Colonic mucosa (tissue), 4 donors: ENCODE data around the gene OOSP4A. TPM values are rescaled to one million over a fixed set of nuclear protein-coding genes. Genes with fewer than 3 reads are reported as not detected.

Experiments
- DNase-seq: peaks from one replicate; pipeline ENCODE4 v3.0.0-alpha.2; 2020
- H3K27ac ChIP-seq: fragments of 200-600 bp; one replicate; pipeline ENCODE4 v1.8.0; 2021
- H3K27me3 ChIP-seq: fragments of 200-600 bp; one replicate; pipeline ENCODE4 v1.8.0; 2021
- H3K36me3 ChIP-seq: fragments of 200-600 bp; one replicate; pipeline ENCODE4 v1.8.0; 2021
- H3K4me1 ChIP-seq: fragments of 200-600 bp; one replicate; pipeline ENCODE4 v1.8.0; 2021; ENCODE audit warnings: mild to moderate bottlenecking
- H3K4me3 ChIP-seq: fragments of 200-600 bp; one replicate; pipeline ENCODE4 v1.8.0; 2021
- H3K9ac ChIP-seq, 2 donors: one replicate each; pipeline ENCODE4 v1.7.0; 2013; ENCODE audit warnings: control low read depth in 2 of 2, low read depth in 2 of 2, low read length in 2 of 2
- H3K9me3 ChIP-seq: fragments of 200-600 bp; one replicate; pipeline ENCODE4 v1.8.0; 2021
- intact Hi-C: fragments of 100-400 bp; cut with DNase I; formaldehyde crosslinking; loops from one replicate; pipeline ENCODE4 v1.14.1; 2022
- total RNA-seq, 2 donors: library from RNA; stranded (reverse); fragmentation: NEBNext Ultra II Directional in 1 of 2; extraction: Animal tissue kit (Norgen Biotek cat#: 25700) in 1 of 2; gene quantifications; one replicate each; pipeline ENCODE4 v1.2.1, GENCODE V29; 2021
- TF ChIP-seq, protein P1 (sequence below): fragments of 200-600 bp; IDR thresholded peaks from one replicate; pipeline ENCODE4 v1.8.0; 2022; ENCODE audit warnings: antibody characterized with exemption, mild to moderate bottlenecking
- donor health status: healthy.
- donor health status: DM: no; HTN: no; CAD: no.
- donor health status: DM: no; HTN: no; CAD: no.

Gene OOSP4A
- total RNA-seq, 2 donors from 2014 or later = not detected

DNA sequence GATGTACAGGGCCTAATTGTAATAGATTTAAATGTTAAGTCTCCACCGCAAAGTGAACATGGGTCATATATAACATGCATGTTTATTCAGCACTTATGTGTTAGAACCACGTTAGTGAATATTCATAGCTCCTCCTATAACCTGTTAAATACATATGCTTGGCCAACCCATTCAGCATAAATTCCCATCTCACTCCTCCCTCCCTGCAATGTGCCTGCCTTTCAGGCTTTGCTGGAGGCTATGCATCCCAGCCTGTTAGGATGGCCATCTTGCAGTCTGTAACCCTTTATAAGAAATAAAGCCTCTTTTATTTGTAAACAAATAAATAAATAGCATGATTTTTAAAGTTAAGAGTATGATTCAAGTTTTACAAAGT is 1.7 kb upstream of the OOSP4A start:
- TF ChIP-seq, protein P1, sequence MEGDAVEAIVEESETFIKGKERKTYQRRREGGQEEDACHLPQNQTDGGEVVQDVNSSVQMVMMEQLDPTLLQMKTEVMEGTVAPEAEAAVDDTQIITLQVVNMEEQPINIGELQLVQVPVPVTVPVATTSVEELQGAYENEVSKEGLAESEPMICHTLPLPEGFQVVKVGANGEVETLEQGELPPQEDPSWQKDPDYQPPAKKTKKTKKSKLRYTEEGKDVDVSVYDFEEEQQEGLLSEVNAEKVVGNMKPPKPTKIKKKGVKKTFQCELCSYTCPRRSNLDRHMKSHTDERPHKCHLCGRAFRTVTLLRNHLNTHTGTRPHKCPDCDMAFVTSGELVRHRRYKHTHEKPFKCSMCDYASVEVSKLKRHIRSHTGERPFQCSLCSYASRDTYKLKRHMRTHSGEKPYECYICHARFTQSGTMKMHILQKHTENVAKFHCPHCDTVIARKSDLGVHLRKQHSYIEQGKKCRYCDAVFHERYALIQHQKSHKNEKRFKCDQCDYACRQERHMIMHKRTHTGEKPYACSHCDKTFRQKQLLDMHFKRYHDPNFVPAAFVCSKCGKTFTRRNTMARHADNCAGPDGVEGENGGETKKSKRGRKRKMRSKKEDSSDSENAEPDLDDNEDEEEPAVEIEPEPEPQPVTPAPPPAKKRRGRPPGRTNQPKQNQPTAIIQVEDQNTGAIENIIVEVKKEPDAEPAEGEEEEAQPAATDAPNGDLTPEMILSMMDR = no peak
- H3K9ac ChIP-seq = no peak overlapping the region
- peak overlapping the region; percentile 68 for H3K27ac ChIP-seq
- no peaks in the 10 kb centered on the region for H3K36me3 ChIP-seq
- intact Hi-C loops = no loop called here
- H3K4me3 ChIP-seq = no peak overlapping the region
- H3K27me3 ChIP-seq = no peaks in the 10 kb centered on the region
- peak; percentile 32 for DNase-seq
- H3K9me3 ChIP-seq = no peaks in the 10 kb centered on the region
- no peaks in the 10 kb centered on the region for H3K4me1 ChIP-seq

DNA sequence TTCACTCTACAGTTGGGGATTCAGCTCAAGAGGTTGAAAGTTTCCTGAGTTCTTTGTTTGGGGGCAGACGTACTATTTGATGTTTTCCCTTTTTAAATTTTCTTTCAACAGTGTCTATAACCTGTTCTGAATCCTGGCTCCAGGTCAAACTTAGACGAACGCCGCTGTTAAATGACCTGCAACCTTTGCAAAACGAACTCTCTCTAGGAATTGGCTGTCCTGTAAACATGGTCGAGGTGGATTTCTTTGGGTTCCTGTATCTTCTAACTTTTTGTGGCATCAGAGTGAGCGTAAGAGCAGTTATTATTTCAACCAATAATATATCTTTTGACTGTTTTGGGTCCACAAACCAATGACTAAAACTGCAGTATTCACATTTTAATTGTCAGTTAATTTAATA is 1.6 kb downstream of the OOSP4A start:
- no peaks in the 10 kb centered on the region for H3K4me1 ChIP-seq
- H3K27me3 ChIP-seq = no peaks in the 10 kb centered on the region
- intact Hi-C loops = no loop called here
- no peak overlapping the region for H3K9ac ChIP-seq
- TF ChIP-seq, protein P1 = no peak
- no peaks in the 10 kb centered on the region for H3K36me3 ChIP-seq
- no peak overlapping the region for H3K4me3 ChIP-seq
- no peaks in the 10 kb centered on the region for H3K9me3 ChIP-seq
- no peak for DNase-seq
- H3K27ac ChIP-seq = no peak overlapping the region

DNA sequence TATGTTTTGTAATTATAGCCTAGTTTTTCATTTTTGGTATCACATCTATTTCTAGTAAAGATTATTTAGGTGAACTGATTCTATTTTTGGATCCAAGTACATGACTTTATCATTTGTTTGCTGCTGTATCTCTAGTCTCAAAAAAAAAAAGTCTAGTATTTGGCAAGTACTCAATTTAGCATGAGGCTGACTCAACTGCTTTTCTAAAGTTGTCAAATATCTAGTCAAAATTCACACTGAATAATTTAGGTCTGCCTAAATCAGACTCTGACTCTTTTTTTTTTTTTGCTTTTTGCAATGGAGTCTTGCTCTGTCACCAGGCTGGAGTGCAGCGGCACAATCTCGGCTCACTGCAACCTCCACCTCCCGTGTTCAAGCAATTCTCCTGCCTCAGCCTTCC is 2.4 kb downstream of the OOSP4A start:
- no peaks in the 10 kb centered on the region for H3K9me3 ChIP-seq
- intact Hi-C loops = no loop called here
- H3K9ac ChIP-seq = no peak overlapping the region
- H3K4me1 ChIP-seq = no peaks in the 10 kb centered on the region
- no peak overlapping the region for H3K4me3 ChIP-seq
- no peak for DNase-seq
- TF ChIP-seq, protein P1 = no peak
- H3K36me3 ChIP-seq = no peaks in the 10 kb centered on the region
- H3K27me3 ChIP-seq = no peaks in the 10 kb centered on the region
- no peak overlapping the region for H3K27ac ChIP-seq

DNA sequence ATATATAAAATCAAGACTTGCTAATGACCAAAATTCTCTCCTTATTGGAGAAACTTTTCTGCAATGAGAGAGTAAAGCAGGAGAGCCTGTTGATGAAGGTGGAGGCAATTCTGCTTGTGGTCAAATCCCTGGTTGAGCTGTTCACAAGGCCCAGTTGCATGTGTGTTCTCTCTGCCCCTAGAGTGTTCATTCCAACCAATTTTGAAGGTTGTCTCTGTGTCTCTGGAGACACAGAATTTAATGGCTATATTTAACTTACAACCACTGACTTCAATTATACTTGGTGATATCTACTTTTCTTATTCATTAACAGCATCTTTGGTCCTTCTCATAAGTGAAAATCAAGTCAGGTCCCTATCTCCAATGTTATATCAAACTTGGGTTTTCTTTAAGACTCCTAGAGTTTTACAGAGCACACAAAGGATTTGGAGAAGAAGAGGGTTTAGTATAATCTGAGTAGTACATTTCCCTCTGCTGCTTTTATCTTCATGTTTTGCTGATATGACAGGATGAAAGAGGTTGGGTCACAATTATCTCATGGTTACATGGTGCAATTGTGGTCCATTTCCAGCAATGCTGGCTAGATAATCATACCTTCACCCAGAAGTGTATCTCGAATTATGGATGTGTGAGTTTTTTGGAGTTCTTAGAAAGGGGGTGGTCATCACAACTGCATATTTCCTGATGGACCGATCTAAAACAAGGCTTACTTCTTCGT is 4.0 kb downstream of the OOSP4A start:
- Histone ChIP-seq H3K36me3 (no peaks in the 10 kb centered on the region), H3K9me3 (no peaks in the 10 kb centered on the region), H3K27ac (no peak overlapping the region), H3K9ac (no peak overlapping the region), H3K27me3 (no peaks in the 10 kb centered on the region), H3K4me1 (no peaks in the 10 kb centered on the region), H3K4me3 (no peak overlapping the region)
- no peak for DNase-seq
- intact Hi-C loops = no loop called here
- TF ChIP-seq, protein P1 = no peak

DNA sequence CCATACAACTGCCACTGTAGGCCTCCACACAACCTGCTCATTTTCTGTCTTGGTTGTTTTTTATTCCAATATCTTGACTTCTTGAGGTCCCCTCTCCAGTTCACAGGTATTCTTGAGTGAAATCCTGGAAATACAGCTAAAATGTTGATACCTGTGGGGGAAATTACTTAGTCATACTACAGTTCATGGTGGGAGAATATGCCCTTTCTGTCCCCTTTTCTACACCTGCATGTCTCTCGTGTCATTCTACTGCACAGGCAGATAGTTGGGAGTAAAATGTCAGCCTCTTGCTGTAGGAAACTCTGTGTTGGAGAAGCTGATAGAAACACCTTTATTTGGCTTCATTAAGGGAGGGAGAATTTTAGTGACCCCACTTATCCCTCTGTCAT is 4.6 kb downstream of the OOSP4A start:
- Histone ChIP-seq H3K4me3 (no peak overlapping the region), H3K27ac (no peak overlapping the region)

More for the DNA sequence above, 4.6 kb downstream of the OOSP4A start:
- H3K4me1 ChIP-seq = no peaks in the 10 kb centered on the region
- no peak overlapping the region for H3K9ac ChIP-seq
- no peak for DNase-seq
- H3K36me3 ChIP-seq = no peaks in the 10 kb centered on the region
- H3K9me3 ChIP-seq = no peaks in the 10 kb centered on the region
- H3K27me3 ChIP-seq = no peaks in the 10 kb centered on the region
- TF ChIP-seq, protein P1 = no peak
- intact Hi-C loops = no loop called here
